HepG2 (cell line): ENCODE data around the gene WDR82. TPM values are rescaled to one million over a fixed set of nuclear protein-coding genes. Genes with fewer than 3 reads are reported as not detected.

Experiments
- AGO2 ChIP-seq: fragments of 200-400 bp; formaldehyde crosslinking; optimal IDR thresholded peaks from 2 replicates; pipeline ENCODE3; 2017; ENCODE audit warnings: mild to moderate bottlenecking, low read depth, low read length, moderate library complexity
- MED13 ChIP-seq: sonication (generic); formaldehyde crosslinking; IDR thresholded peaks from 2 replicates; pipeline ENCODE4 v1.5.0; 2020; ENCODE audit warnings: missing genetic modification reagents
- SALL1 ChIP-seq: sonication (generic); formaldehyde crosslinking; IDR thresholded peaks from 2 replicates; pipeline ENCODE4 v1.8.0; 2022; ENCODE audit warnings: mild to moderate bottlenecking, missing genetic modification reagents
- SMYD3 ChIP-seq: sonication (generic); formaldehyde crosslinking; IDR thresholded peaks from 2 replicates; pipeline ENCODE4 v1.8.1; 2023; ENCODE audit warnings: mild to moderate bottlenecking, missing genetic modification reagents
- SPEN ChIP-seq: sonication (generic); formaldehyde crosslinking; IDR thresholded peaks from 2 replicates; pipeline ENCODE4 v1.5.1; 2020; ENCODE audit warnings: low read depth, mild to moderate bottlenecking, missing genetic modification reagents
- SYNCRIP ChIP-seq: fragments of 200-400 bp; formaldehyde crosslinking; IDR thresholded peaks from 2 replicates; pipeline ENCODE4 v1.6.1; 2018; ENCODE audit warnings: mild to moderate bottlenecking, low read depth, low read length; ENCODE audit not compliant: insufficient read depth
- THAP11 ChIP-seq: IDR thresholded peaks from 2 replicates; pipeline ENCODE4 v1.6.1; 2016; ENCODE audit warnings: missing biosample characterization, missing genetic modification reagents
- ZBTB33 ChIP-seq: sonication (generic); formaldehyde crosslinking; IDR thresholded peaks from 2 replicates; pipeline ENCODE4 v1.4.0; 2020; ENCODE audit warnings: missing genetic modification reagents
- ZBTB4 ChIP-seq: sonication (generic); formaldehyde crosslinking; IDR thresholded peaks from 2 replicates; pipeline ENCODE4 v1.4.0; 2020; ENCODE audit warnings: missing genetic modification reagents, mild to moderate bottlenecking, borderline replicate concordance
- ZFX ChIP-seq: sonication (generic); formaldehyde crosslinking; IDR thresholded peaks from 2 replicates; pipeline ENCODE4 v1.4.0; 2020; ENCODE audit warnings: mild to moderate bottlenecking, low read depth, missing genetic modification reagents, moderate library complexity
- ZNF276 ChIP-seq: sonication (generic); formaldehyde crosslinking; IDR thresholded peaks from 2 replicates; pipeline ENCODE4 v1.4.0; 2020; ENCODE audit warnings: mild to moderate bottlenecking, low read depth, missing genetic modification reagents
- ZNF496 ChIP-seq: sonication (generic); formaldehyde crosslinking; IDR thresholded peaks from 2 replicates; pipeline ENCODE4 v1.8.1; 2023; ENCODE audit warnings: mild to moderate bottlenecking, moderate library complexity, missing genetic modification reagents; ENCODE audit not compliant: insufficient replicate concordance
- polyA plus RNA-seq, 8 experiments: library from polyadenylated mRNA; depleted of rRNA in 3 of 8; stranded (reverse) in 7 of 8; unstranded in 1 of 8; fragments of >200 nt; fragmentation: Illumina TruSeq in 4 of 8; extraction: Trizol in 4 of 8; gene quantifications; 2 replicates each; pipeline versions ENCODE4 v1.2.1 to v1.2.3, GENCODE V29; 2011 to 2016; ENCODE audit warnings: low read depth in 4 of 8, missing spikeins in 1 of 8, mixed read lengths in 1 of 8; ENCODE audit not compliant: insufficient read depth in 1 of 8
- total RNA-seq, 5 experiments: library from RNA; depleted of rRNA; stranded (reverse); fragments of >200 nt; fragmentation: Illumina TruSeq; extraction: Trizol; gene quantifications; 2 replicates each; pipeline ENCODE4 v1.2.3, GENCODE V29; 2016; ENCODE audit warnings: low read depth in 1 of 5
- TF ChIP-seq, protein P1 (sequence below), 2 experiments: sonication (generic) in 1 of 2; formaldehyde crosslinking in 1 of 2; IDR thresholded peaks; 2 replicates each; pipeline versions ENCODE4 v1.4.0 to v1.6.1; 2018 to 2020; ENCODE audit warnings: missing genetic modification reagents in 2 of 2, borderline replicate concordance in 1 of 2, low read depth in 1 of 2, mild to moderate bottlenecking in 1 of 2, missing biosample characterization in 1 of 2
- TF ChIP-seq, protein P2 (sequence below): IDR thresholded peaks from 2 replicates; pipeline ENCODE4 v1.6.1; 2016; ENCODE audit warnings: missing biosample characterization, missing genetic modification reagents, low read depth
- TF ChIP-seq, protein P3 (sequence below): sonication (generic); formaldehyde crosslinking; IDR thresholded peaks from 2 replicates; pipeline ENCODE4 v1.9.0; 2022; ENCODE audit warnings: missing genetic modification reagents, mild to moderate bottlenecking, borderline replicate concordance

The WDR82 gene
- total and polyA plus RNA-seq, 2 of the 13 experiments (the other 11 are each of a cell fraction or from before 2014, with no cell fraction given) = 39.1 to 59.5 TPM

DNA sequence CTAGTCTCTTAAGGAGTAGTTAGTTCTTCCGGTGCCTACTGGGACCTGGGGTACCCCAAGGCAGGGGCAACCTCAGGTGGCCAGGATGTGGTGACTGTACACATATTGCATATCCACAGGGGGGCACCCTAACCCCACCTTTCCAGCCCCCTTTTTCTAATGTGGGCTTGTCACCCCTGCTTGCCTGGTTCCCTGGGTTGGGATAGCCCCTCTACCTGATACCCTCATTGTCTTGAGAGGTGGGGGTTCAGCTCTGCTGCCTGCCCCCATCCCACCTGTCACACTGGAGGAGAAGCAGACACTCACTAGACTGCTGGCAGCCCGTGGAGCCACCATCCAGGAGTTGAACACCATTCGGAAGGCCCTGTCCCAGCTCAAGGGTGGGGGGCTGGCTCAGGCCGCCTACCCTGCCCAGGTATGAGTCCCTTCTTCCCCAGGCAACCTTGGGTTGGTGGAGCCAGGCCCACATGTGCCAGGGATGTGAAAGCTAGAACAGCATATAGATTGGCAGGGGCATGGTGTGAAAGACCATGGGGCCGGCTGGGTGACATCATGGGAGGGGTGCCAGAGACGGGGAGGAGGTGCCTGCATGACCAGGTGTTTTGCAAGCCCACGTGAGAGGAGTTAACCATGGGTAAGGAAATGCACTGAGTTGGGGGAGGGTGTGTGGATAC, 13.2 kb upstream of the WDR82 start (continued):
- TF ChIP-seq, protein P1, sequence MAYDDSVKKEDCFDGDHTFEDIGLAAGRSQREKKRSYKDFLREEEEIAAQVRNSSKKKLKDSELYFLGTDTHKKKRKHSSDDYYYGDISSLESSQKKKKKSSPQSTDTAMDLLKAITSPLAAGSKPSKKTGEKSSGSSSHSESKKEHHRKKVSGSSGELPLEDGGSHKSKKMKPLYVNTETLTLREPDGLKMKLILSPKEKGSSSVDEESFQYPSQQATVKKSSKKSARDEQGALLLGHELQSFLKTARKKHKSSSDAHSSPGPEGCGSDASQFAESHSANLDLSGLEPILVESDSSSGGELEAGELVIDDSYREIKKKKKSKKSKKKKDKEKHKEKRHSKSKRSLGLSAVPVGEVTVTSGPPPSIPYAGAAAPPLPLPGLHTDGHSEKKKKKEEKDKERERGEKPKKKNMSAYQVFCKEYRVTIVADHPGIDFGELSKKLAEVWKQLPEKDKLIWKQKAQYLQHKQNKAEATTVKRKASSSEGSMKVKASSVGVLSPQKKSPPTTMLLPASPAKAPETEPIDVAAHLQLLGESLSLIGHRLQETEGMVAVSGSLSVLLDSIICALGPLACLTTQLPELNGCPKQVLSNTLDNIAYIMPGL (CRISPR knock-in tag; IDR thresholded peaks at IDR 0.05; ENCODE audit: borderline replicate concordance in 1 of 2, low read depth in 1 of 2) = no peak; a peak in 1 of 4 replicates
- no peak for TF ChIP-seq AGO2
- no peak for TF ChIP-seq MED13 (CRISPR knock-in tag)
- TF ChIP-seq THAP11 (CRISPR knock-in tag) = no peak
- TF ChIP-seq ZFX = peak; percentile 31; the same call in 1 of the 2 replicates
- TF ChIP-seq ZNF496 (CRISPR knock-in tag) = no peak
- TF ChIP-seq SYNCRIP = no peak
- no peak for TF ChIP-seq ZNF276 (CRISPR knock-in tag)
- no peak for TF ChIP-seq SPEN (CRISPR knock-in tag)
- peak; percentile 21; the same call in 1 of the 2 replicates for TF ChIP-seq SALL1 (CRISPR knock-in tag)
- TF ChIP-seq SMYD3 (CRISPR knock-in tag) = no peak
- no peak for TF ChIP-seq ZBTB4 (CRISPR knock-in tag)
- TF ChIP-seq, protein P2, sequence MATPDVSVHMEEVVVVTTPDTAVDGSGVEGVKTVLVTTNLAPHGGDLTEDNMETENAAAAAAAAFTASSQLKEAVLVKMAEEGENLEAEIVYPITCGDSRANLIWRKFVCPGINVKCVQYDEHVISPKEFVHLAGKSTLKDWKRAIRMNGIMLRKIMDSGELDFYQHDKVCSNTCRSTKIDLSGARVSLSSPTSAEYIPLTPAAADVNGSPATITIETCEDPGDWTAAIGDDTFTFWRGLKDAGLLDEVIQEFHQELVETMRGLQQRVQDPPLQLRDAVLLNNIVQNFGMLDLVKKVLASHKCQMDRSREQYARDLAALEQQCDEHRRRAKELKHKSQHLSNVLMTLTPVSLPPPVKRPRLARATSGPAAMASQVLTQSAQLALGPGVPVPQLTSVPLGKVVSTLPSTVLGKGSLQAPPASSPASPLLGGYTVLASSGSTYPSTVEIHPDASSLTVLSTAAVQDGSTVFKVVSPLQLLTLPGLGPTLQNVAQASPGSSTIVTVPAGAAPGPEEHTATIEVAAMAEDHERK (CRISPR knock-in tag) = no peak
- TF ChIP-seq, protein P3, sequence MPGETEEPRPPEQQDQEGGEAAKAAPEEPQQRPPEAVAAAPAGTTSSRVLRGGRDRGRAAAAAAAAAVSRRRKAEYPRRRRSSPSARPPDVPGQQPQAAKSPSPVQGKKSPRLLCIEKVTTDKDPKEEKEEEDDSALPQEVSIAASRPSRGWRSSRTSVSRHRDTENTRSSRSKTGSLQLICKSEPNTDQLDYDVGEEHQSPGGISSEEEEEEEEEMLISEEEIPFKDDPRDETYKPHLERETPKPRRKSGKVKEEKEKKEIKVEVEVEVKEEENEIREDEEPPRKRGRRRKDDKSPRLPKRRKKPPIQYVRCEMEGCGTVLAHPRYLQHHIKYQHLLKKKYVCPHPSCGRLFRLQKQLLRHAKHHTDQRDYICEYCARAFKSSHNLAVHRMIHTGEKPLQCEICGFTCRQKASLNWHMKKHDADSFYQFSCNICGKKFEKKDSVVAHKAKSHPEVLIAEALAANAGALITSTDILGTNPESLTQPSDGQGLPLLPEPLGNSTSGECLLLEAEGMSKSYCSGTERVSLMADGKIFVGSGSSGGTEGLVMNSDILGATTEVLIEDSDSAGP = no peak
- no peak for TF ChIP-seq ZBTB33 (CRISPR knock-in tag)
